ENCODE measurements around the gene PAQR4.

The PAQR4 gene

DNA sequence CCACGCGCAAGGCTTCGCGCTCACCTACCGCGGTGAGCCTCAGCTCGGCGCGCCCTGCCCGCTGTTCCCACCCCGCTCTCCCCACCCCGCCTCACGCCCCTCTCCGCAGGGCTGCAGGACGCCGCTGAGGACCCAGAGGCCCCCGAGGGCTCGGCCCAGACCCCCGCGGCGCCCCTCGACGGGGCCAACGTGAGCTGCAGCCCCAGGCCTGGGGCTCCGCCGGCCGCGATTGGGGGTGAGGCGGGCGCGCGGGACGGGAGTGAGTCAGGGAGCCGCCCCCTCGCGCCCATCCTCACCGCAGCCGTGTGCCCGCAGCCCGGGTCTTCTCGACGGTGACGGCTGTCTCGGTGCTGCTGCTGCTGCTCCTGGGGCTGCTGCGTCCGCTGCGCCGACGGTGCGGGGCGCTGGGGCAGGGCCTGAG, 1.9 kb upstream of the PAQR4 start:
- no peak for TF ChIP-seq CTCF (IDR thresholded peaks at IDR 0.05; ENCODE audit: low read depth, low read length)
- H3K36me3 ChIP-seq = peaks cover 14% of the 10 kb centered on the region
- no peak for DNase-seq
- no peaks in the 10 kb centered on the region for H3K9me3 ChIP-seq
- H3K27me3 ChIP-seq = no peaks in the 10 kb centered on the region
- no peak overlapping the region for H3K4me3 ChIP-seq (ENCODE audit: low read depth, low read length)
- H3K4me1 ChIP-seq = peaks cover 9% of the 10 kb centered on the region

GRCh38 chr16:2967721-2968161, 1.4 kb upstream of the PAQR4 start:
- TF ChIP-seq CTCF (IDR thresholded peaks at IDR 0.05; ENCODE audit: low read depth, low read length) = no peak
- H3K4me1 ChIP-seq = peaks cover 14% of the 10 kb centered on the region
- H3K27me3 ChIP-seq = no peaks in the 10 kb centered on the region
- H3K4me3 ChIP-seq (ENCODE audit: low read depth, low read length) = no peak overlapping the region
- no peak for DNase-seq
- H3K9me3 ChIP-seq = no peaks in the 10 kb centered on the region
- H3K36me3 ChIP-seq = peaks cover 19% of the 10 kb centered on the region

GRCh38 chr16:2968368-2968737, 795 bp upstream of the PAQR4 start:
- H3K4me1 ChIP-seq = peaks cover 20% of the 10 kb centered on the region
- TF ChIP-seq CTCF (IDR thresholded peaks at IDR 0.05; ENCODE audit: low read depth, low read length) = no peak
- peaks cover 26% of the 10 kb centered on the region for H3K36me3 ChIP-seq
- H3K27me3 ChIP-seq = no peaks in the 10 kb centered on the region
- DNase-seq = no peak
- H3K9me3 ChIP-seq = no peaks in the 10 kb centered on the region
- peak overlapping the region; percentile 80 for H3K4me3 ChIP-seq (ENCODE audit: low read depth, low read length)

DNA sequence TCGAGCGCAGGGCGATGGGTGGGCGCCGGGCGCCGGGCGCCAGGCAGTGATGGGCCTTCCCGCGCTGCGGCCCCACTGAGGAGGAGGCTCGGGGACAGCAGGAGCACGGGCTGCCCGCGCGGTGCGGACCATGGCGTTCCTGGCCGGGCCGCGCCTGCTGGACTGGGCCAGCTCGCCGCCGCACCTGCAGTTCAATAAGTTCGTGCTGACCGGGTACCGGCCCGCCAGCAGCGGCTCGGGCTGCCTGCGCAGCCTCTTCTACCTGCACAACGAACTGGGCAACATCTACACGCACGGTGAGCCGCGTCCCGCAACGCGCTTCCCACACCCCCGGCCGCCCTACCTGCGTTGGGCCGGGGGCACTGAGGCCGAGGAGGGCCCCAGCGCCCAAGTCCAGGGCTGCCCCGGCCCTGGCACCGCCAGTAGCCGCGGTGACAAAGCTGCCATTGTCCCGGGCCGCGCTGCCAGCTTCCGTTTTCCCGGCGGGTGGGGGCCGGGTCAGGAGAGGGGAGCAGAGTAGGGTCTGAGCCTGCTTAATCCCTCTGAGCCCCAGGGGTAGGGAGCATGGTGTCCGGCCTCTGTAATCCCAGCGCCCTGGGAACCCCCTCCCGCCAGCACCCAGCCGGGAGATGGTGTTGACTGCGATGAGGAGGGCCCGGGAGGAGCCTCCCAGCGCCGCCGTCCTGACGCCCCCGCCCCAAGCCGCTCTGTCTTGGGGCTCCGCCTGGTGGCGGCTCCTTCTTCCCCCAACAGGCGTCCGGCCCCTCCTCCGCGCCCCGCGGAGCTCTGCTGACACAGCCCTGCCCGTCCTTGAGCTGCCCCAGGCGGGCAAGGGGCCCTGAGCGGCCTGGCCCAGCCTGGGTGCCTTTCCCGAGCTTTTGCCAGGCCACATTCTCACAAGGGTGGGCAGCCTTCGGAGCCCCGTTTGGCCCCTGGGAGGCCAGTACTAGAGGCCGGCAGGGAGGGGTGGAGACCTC, 685 bp downstream of the PAQR4 start:
- no peaks in the 10 kb centered on the region for H3K27me3 ChIP-seq
- H3K4me1 ChIP-seq = peaks cover 23% of the 10 kb centered on the region
- H3K9me3 ChIP-seq = no peaks in the 10 kb centered on the region
- H3K36me3 ChIP-seq = peaks cover 40% of the 10 kb centered on the region
- peak overlapping the region; percentile 80 for H3K4me3 ChIP-seq (ENCODE audit: low read depth, low read length)
- DNase-seq = peak; percentile 86
- peak; percentile 54 for TF ChIP-seq CTCF (IDR thresholded peaks at IDR 0.05; ENCODE audit: low read depth, low read length)

DNA sequence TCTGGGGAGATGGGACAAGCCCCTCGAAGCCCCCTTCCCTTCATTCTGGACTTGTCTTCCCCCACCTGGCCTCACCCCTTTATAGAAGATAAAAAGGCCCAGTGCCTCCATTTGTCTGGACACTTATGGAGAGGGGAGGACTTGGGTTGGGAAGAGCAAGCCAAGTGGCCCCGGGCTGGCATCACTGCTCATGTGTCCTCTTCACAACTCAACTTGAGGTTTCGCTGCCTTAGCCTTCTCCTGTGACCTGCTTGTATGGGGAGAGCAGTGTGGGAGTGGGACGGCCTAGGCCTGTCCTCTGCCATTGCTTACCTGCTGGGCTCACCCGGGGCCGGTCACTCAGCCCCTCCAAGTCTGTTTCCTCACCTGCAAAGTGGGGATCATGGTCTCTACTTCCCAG, 1.4 kb downstream of the PAQR4 start:
- no peak for TF ChIP-seq CTCF (IDR thresholded peaks at IDR 0.05; ENCODE audit: low read depth, low read length)
- Histone ChIP-seq H3K9me3 (no peaks in the 10 kb centered on the region), H3K36me3 (peaks cover 48% of the 10 kb centered on the region), H3K4me1 (peaks cover 23% of the 10 kb centered on the region), H3K27me3 (no peaks in the 10 kb centered on the region), H3K4me3 (ENCODE audit: low read depth, low read length) (peak overlapping the region; percentile 80)
- DNase-seq = no peak

Data from BE2C (cell line).